Spleen (tissue), 7 donors: Measurements from ENCODE around the gene PRCD.
A peak's percentile ranks its signal among the peaks of the same experiment; 100 is the strongest.

ENCODE experiments used
- CTCF ChIP-seq, 11 experiments: fragments of 200-600 bp in 7 of 11; fragments of 450-650 bp in 4 of 11; sonication (generic) in 4 of 11; IDR thresholded peaks in 8 of 11; conservative IDR thresholded peaks in 3 of 11; 1 replicate in 7 of 11; 2 replicates in 4 of 11; pipeline versions ENCODE4 v1.4.0 to v1.8.0; 2016 to 2021; ENCODE audit warnings: antibody characterized with exemption in 11 of 11, inconsistent platforms in 4 of 11, mild to moderate bottlenecking in 1 of 11
- POLR2A ChIP-seq, 3 donors: fragments of 450-650 bp; IDR thresholded peaks; one replicate each; pipeline ENCODE4 v1.5.1; 2017; ENCODE audit warnings: antibody characterized with exemption in 3 of 3, mild to moderate bottlenecking in 1 of 3
- POLR2AphosphoS5 ChIP-seq, 3 donors: sonication (generic); formaldehyde crosslinking; IDR thresholded peaks; one replicate each; pipeline ENCODE4 v1.5.1; 2017; ENCODE audit warnings: antibody characterized with exemption in 3 of 3
- donor health status: DM: no; HTN: no; CAD: no; lungs with moderate emphysema.
- donor health status: DM: no; HTN: no; CAD: no.
- donor health status: DM: no; HTN: no; CAD: no.

GRCh38 chr17:76515274-76515949, 24.4 kb upstream of the PRCD start:
- TF ChIP-seq POLR2A (IDR thresholded peaks at IDR 0.05) (peak in 1 of 3 donors; percentile 2), CTCF (IDR thresholded peaks at IDR 0.05 in 8 of 11, conservative IDR thresholded peaks at IDR 0.05 in 3 of 11) (no peak), POLR2AphosphoS5 (IDR thresholded peaks at IDR 0.05) (peak; percentile 72 to 91 (median 83))
